Measurements from ENCODE around the gene PSME1.

The PSME1 gene

DNA sequence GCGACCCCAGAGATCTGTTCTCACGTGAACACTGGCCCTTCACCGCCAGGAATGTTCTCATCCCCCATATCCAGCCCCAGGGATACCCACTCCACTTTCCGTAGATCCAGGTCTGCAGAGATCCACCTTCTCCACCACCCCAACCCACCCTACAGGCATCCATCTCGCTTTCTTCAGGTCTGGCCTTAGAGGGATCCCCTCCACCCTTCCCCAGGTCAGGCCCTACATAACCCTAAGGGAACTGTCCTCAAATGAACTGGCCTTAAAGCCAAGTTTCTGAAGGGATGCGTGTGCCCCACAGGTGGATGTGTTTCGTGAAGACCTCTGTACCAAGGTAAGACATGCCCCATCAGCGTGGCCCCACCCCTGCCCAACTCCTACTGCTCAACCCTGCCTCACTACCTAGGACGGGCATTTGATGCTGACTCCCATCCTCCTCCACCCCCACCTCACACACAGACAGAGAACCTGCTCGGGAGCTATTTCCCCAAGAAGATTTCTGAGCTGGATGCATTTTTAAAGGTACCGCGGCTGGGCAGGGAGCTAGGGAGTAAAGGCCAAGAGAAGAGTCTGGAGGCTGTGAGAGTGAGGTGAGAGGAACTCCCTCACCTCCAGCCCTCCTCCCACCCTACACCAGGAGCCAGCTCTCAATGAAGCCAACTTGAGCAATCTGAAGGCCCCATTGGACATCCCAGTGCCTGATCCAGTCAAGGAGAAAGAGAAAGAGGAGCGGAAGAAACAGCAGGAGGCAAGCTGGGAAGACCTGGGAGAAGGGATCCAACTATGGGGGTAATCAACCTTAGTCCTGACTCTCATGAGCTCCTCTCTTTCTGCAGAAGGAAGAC, 912 bp downstream of the PSME1 start:
- peak overlapping the region; percentile 94 for H3K27ac ChIP-seq
- no peaks in the 10 kb centered on the region for H3K9me3 ChIP-seq
- peaks cover 40 to 48% of the 10 kb centered on the region in 2 experiments for H3K4me1 ChIP-seq (ENCODE audit: control insufficient read depth in 1 of 2, insufficient read depth in 1 of 2, low read depth in 1 of 2, low read length in 1 of 2)

DNA sequence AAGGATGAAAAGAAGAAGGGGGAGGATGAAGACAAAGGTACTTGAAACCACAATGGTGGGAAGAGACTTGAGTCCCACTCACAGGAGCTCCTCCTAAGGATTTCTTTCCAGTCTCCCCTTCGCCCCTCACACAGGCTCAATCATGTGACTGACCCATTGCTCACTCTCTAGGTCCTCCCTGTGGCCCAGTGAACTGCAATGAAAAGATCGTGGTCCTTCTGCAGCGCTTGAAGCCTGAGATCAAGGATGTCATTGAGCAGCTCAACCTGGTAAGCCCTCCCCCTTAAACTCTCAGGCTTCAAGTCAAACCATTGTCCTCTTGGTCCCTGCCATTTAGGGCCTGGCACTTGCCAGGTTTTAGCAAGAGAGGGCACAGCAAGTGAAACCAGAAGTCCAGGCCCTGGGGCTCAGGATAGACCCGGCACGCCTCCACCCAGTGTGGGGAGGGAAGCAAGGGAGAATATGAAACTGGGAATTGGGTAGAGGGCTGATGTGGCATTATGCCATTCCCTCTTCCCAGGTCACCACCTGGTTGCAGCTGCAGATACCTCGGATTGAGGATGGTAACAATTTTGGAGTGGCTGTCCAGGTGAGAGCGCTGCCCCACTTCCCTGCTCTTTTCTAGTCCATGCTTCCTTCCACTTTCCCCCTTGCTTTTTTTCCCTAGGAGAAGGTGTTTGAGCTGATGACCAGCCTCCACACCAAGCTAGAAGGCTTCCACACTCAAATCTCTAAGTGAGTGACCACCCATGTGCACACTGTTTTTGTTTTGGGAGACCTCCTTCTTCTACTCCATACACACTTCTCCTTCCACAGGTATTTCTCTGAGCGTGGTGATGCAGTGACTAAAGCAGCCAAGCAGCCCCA, 1.8 kb downstream of the PSME1 start:
- Histone ChIP-seq H3K27me3 (no peaks in the 10 kb centered on the region), H3K9me3 (no peaks in the 10 kb centered on the region), H3K36me3 (peaks cover 27% of the 10 kb centered on the region), H3K4me3 (ENCODE audit: low read depth in 1 of 2, low read length in 1 of 2) (peak overlapping the region; percentile 1 to 98), H3K4me1 (ENCODE audit: control insufficient read depth in 1 of 2, insufficient read depth in 1 of 2, low read depth in 1 of 2, low read length in 1 of 2) (peaks cover 45 to 52% of the 10 kb centered on the region in 2 experiments), H3K27ac (peak overlapping the region; percentile 15)
- TF ChIP-seq, protein P1, sequence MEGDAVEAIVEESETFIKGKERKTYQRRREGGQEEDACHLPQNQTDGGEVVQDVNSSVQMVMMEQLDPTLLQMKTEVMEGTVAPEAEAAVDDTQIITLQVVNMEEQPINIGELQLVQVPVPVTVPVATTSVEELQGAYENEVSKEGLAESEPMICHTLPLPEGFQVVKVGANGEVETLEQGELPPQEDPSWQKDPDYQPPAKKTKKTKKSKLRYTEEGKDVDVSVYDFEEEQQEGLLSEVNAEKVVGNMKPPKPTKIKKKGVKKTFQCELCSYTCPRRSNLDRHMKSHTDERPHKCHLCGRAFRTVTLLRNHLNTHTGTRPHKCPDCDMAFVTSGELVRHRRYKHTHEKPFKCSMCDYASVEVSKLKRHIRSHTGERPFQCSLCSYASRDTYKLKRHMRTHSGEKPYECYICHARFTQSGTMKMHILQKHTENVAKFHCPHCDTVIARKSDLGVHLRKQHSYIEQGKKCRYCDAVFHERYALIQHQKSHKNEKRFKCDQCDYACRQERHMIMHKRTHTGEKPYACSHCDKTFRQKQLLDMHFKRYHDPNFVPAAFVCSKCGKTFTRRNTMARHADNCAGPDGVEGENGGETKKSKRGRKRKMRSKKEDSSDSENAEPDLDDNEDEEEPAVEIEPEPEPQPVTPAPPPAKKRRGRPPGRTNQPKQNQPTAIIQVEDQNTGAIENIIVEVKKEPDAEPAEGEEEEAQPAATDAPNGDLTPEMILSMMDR (IDR thresholded peaks at IDR 0.05), result no peak

More for the DNA sequence above, 912 bp downstream of the PSME1 start:
- Histone ChIP-seq H3K4me3 (ENCODE audit: low read depth in 1 of 2, low read length in 1 of 2) (peak overlapping the region; percentile 88 to 98), H3K27me3 (no peaks in the 10 kb centered on the region), H3K36me3 (peaks cover 34% of the 10 kb centered on the region)
- TF ChIP-seq, protein P1 (IDR thresholded peaks at IDR 0.05), result no peak

DNA sequence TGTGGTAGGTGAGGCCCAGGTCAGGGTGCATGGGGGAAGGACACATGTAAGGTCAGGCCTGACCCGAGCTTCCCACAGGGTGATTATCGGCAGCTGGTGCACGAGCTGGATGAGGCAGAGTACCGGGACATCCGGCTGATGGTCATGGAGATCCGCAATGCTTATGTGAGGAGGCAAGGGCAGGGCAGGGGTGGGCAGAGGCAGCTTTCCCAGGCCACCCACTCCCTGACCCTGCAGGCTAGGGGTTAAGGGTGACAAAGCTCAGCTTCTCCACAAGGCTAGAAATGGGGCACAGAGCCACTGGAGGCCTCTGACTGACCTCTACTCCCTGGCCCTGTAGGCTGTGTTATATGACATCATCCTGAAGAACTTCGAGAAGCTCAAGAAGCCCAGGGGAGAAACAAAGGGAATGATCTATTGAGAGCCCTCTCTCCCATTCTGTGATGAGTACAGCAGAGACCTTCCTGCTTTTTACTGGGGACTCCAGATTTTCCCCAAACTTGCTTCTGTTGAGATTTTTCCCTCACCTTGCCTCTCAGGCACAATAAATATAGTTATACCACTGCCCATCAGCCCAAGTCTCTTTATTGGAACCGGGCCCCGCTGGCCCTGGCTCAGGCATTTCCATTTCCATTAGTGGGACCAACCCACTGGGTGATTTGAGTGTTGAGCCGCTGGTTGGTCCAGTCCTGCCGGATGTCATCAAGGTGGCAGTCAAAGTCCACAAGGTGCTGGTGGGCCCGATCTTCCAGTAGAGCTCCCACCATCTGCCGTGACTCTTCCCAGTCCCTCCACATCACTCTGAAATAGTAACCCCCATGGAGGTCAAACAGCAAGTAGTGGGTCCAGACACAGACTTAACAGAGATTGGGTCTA, 2.6 kb downstream of the PSME1 start:
- Histone ChIP-seq H3K9me3 (no peaks in the 10 kb centered on the region), H3K4me3 (ENCODE audit: low read depth in 1 of 2, low read length in 1 of 2) (no peak overlapping the region), H3K27me3 (no peaks in the 10 kb centered on the region), H3K27ac (peak overlapping the region; percentile 15), H3K36me3 (peaks cover 27% of the 10 kb centered on the region), H3K4me1 (ENCODE audit: control insufficient read depth in 1 of 2, insufficient read depth in 1 of 2, low read depth in 1 of 2, low read length in 1 of 2) (peaks cover 45 to 52% of the 10 kb centered on the region in 2 experiments)
- TF ChIP-seq, protein P1 (IDR thresholded peaks at IDR 0.05), result no peak

DNA sequence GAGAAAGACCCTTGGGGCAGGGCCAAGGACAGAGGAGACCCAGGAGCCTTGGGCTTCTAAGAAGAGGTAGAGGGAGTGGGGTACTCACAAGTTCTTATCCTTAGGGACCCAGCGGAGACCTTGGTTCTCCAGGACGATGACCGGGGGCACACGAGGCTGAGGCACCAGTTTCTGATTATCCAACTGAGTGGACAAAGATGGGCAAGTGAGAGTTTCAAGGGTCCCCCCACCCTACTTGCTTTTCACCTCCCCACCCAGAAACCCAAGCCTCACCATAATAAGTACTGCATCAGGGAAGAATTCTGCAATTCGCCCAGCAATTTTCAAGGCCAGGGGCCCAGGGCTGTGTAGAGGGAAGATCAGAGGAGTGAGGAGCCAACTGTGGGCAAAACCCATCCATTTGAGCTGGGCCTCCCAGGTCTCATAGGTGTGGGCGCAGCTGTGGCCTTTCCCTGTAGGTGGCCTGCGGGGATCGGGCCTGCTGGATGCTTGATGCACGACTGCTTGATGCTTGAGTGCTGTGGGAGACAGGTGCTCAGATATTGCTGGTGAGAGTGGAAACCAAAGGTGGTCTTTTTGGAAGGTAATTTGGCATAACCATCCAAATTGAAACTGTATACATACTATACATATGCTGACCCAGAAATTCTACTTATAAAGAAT, 3.4 kb downstream of the PSME1 start:
- Histone ChIP-seq H3K4me1 (ENCODE audit: control insufficient read depth in 1 of 2, insufficient read depth in 1 of 2, low read depth in 1 of 2, low read length in 1 of 2) (peaks cover 45 to 52% of the 10 kb centered on the region in 2 experiments), H3K4me3 (ENCODE audit: low read depth in 1 of 2, low read length in 1 of 2) (no peak overlapping the region), H3K9me3 (no peaks in the 10 kb centered on the region), H3K36me3 (peaks cover 27% of the 10 kb centered on the region), H3K27ac (no peak overlapping the region), H3K27me3 (no peaks in the 10 kb centered on the region)
- TF ChIP-seq, protein P1 (IDR thresholded peaks at IDR 0.05), result no peak

Data from neutrophil (primary cell).